Stimulated activated CD8-positive, alpha-beta memory T cell treated with anti-CD3 and anti-CD28 coated beads, Interleukin-12 subunit alpha, Interleukin-12 subunit beta, amount 100 ng/mL, for 4 hours (primary cell): ENCODE data around the gene ZNF12.
A peak's percentile ranks its signal among the peaks of the same experiment; 100 is the strongest.
"Not testable (repeated sequence)": the region's sequence is repeated elsewhere in the genome, so short reads cannot be mapped to it uniquely, and the experiment has no call there.

Source experiments
- DNase-seq: peaks from one replicate; pipeline ENCODE4 v3.0.0-alpha.2; 2020; ENCODE audit warnings: low read depth

Gene ZNF12

GRCh38 chr7:6706666-6707407 lies at the start of gene ZNF12:
Gene ZNF12 (minus strand): TSS chr7:6706947. CDS start chr7:6705173, 1,774 bp downstream.
- peak; percentile 93 for DNase-seq

GRCh38 chr7:6753964-6754363 lies 47.2 kb upstream of the ZNF12 start, which contains the start of gene RSPH10B2:
Gene RSPH10B2 (plus strand): TSS chr7:6754103. CDS start chr7:6757678, 3,575 bp downstream.
- not testable (repeated sequence) for DNase-seq

DNA sequence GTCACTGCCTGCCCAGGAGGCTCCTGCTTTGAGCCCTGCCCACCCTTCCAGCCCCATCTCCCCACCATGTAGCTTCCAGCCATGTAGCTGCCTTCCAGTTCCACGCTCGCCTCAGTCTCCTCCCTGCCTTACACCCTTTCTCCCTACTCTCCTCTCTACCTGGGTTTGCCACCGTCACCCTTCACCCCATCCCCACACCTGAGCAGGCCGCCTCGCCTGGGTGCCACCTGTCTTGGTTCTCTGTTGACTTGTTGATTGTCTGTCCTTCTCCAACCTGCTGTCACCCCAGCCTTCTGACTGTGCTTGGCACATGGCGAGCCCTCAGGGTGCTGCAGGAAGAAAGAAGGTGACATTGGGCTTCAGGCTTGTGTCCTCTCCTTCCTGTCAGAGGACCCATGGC lies 43.4 kb upstream of the ZNF12 start:
- not testable (repeated sequence) for DNase-seq

DNA sequence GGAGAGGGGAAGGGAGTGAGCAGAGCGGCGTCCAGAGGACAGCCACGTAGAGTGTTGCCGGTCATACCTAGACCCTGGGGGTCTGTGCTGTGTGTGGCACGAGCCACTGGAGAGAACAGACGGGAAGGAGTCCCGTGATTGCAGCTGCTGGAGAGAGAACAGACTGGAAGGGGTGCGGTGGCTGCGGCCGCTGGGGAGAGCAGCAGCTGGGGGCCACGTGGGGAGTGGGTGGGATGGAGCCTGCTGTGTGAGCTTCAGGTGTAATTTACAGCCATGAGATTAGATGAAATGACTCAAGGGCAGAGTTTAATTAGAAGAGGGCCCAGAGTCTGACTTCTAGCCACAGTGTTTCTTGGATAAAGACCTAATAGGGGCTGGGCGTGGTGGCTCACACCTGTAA lies 42.6 kb upstream of the ZNF12 start:
- not testable (repeated sequence) for DNase-seq

DNA sequence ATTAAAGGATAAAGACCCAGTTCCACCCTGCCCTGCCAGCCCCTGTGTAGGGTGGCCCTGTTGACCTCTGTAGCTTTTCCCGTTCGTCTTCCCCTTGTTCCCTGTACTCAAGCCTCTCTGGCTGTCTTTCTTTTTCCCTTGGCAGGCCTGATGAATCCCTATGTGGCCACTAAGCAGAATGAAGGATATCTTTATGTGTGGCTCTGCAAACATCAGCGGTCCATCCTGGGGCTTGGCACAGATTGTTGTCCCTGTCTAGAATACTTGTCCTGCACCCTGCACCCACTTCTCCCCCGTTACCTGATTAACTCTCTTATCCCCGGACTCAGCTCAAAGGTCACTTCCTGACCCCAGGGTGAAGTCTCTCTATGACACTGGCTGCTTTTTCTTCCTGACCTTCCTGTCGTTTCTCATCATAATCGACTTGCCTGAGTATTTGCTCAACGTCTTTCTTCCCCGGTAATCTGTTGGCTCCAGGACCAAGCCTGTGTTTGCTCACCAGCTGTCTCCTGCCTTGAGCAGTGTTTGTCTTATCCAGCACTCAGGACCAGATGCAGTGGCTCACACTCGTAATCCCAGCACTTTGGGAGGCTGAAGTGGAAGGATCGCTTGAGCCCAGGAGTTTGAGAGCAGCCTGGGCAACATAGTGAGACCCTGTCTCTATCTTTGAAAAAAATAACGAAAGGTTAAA lies 37.8 kb upstream of the ZNF12 start:
- DNase-seq, result not testable (repeated sequence)

- not testable (repeated sequence) for DNase-seq
Measured at GRCh38 chr7:6738415-6738814, 31.7 kb upstream of the ZNF12 start.

- DNase-seq, result no peak
Measured at GRCh38 chr7:6730343-6730633, 23.5 kb upstream of the ZNF12 start.

DNA sequence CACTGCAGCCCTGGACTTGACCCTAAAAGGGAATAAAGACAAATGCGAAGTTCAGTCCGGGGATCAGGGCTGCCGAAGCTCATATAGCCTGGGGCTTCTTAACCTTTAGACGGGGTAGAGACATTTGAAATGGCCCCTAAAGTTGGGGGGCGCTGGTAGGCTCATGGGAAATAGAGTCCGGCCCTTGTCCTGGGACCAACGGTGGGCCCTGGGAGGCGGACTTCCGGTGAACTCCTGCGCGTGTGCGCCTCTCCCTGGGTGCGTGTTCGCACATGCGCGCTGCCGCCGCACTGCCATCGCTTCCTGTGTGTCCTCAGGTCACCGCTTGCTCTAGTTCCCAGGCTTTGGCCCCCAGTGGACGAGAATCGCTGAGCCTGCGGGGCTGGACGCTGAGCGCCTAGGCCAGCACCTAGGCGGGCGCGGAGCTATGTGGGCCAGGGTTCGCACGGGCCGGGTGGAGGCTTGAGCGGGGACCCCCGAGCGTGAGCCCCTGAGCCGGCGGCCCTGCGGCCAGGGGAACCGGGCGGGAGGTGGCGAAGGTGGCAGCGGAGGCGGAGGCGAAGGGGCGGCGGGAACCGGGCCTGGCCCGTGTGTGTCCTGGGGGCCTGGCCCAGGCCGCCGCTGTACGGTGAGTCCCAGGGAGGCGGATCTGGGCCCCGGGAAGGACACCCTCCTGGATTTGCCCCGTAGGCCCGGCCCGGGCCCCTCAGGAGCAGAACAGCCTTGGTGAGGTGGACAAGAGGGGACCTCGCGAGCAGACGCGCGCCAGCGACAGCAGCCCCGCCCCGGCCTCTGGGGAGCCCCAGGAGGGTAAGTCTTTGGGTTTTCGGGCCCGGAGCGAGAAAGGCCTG lies 23.0 kb upstream of the ZNF12 start:
- peak; percentile 68 for DNase-seq

DNA sequence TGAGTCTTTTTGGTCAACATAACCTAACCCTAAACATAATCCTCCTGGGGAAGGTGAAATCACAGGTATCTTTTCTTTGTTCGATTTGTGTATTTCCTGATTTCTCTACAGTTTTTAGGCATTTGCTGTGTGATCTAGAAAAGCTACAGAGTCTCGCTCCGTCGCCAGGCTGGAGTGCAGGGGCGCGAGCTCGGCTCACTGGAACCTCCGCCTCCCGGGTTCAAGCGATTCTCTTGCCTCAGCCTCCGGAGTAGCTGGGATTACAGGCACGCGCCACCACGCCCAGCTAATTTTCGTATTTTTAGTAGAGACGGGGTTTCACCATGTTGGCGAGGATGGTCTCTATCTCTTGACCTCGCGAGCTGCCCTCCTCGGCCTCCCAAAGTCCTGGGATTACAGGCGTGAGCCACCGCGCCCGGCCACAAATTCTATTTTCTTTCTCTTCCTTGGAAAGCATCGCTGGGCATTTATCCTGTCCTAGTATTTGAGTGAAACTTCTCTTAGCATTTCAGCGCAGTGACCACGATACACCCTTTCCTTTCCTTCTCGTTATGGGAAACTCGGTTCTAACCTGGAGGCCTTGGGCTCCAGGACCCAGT lies 22.2 kb upstream of the ZNF12 start:
- not testable (repeated sequence) for DNase-seq

GRCh38 chr7:6727663-6728062 lies 20.9 kb upstream of the ZNF12 start:
- DNase-seq, result no peak

- not testable (repeated sequence) for DNase-seq
Measured at GRCh38 chr7:6726341-6726740, 19.6 kb upstream of the ZNF12 start.

DNA sequence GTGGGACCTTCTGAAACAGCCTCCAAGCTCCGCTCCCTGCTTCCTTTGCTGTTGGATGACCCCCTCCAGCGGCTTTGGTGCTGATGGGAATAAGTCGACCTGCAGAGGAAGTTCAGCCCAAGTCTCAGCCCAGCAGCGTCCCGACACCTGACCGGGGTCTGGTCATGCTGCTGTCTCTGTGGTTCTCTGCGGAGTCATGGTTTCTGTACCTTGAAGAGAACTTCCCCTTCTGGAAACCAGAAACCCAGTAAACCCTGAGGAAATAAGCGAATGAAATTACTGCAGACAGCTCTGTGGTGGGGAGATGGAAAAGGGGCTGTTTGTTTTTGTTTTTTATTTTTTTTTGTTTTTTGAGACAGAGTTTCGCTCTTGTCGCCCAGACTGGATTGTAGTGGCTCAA lies 18.3 kb upstream of the ZNF12 start:
- DNase-seq, result no peak

GRCh38 chr7:6724351-6724750 lies 17.6 kb upstream of the ZNF12 start:
- DNase-seq, result not testable (repeated sequence)

DNA sequence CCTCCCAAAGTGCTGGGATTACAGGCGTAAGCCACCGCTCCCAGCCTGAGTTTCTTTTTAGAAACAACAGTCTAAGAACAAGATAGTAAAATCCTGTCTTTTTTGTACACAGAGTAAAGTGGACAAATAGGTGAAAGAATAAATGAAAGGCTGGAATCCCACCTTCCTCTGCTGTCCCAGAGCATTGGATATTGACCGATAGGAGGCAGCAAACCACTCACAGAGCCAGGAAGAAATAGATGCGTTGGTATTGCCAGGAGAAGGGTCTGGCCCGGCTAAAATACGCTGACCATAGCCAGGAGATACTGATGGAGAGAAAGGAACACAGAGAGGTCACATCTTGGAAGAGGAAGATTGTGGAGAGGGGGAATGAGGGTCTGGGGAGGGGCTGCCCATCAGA lies 11.4 kb upstream of the ZNF12 start:
- DNase-seq, result no peak

DNA sequence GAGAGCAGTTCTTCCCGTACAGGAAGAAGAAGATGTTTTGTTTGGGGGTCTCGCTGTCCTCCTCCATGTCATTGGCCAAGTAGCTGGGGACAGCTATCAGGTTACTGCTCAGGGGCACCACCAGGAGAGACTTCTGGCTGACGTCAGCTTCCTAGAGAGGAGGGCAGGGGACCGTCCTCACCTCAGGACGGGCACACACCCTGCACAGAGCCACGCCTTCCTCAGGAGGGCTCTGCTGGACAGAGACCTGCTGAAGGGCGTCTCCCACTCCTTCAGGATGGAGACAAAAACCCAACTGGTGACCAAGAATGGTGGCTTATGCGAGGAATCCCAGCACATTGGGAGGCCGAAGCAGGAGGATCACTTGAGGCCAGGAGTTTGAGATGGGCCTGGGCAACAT lies 9.2 kb upstream of the ZNF12 start:
- not testable (repeated sequence) for DNase-seq

DNA sequence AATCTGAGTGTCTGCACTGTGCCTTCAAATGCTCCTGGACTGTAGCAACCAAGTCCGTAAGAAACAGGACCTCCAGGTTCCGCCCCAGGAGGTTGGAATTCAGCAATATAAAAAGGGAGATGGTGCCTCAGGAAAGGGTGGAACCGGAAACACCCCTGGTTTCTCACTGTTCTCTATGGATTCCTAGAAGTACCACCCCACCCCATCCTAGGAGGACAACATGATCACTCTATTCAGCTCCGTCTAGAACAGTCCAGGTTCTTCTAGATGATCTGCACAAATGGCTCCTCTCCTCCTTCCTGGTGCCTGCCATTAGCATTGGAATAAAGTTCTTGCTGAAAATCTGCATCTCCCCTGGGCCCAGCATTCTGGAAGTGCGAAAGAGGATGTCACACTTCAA lies 7.6 kb upstream of the ZNF12 start:
- no peak for DNase-seq

GRCh38 chr7:6709808-6710207 lies 3.1 kb upstream of the ZNF12 start:
- no peak for DNase-seq

- no peak for DNase-seq
Measured at GRCh38 chr7:6708304-6708703, 1.6 kb upstream of the ZNF12 start.

GRCh38 chr7:6705959-6706665 lies 635 bp downstream of the ZNF12 start:
- DNase-seq, result peak; percentile 19

- DNase-seq, result no peak
Measured at GRCh38 chr7:6701860-6702259, 4.9 kb downstream of the ZNF12 start.

DNA sequence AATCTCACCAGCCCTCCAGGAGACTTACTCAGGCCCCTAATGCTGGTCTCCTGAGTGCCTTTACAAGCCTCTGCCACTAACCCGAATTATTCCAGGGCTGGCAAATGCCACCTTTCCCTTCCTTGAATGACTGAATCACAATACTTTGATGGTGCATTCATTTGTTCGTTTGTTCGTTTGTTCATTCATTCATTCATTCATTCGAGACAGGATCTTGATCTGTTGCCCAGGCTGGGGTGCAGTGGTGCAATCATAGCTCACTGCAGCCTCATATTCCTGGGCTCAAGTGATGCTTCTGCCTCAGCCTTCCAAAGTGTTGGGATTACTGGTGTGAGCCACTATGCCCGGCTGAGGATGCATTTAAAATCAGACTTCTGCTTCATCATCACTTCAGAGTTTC lies 6.0 kb downstream of the ZNF12 start:
- DNase-seq, result no peak
